ENCODE measurements around the gene ADAMTS15. TPM values are rescaled to one million over a fixed set of nuclear protein-coding genes. Genes with fewer than 3 reads are reported as not detected.

Gene ADAMTS15
- total and polyA plus RNA-seq, 10 donors: 0.41 to 6.9 (median 2.2) TPM

DNA sequence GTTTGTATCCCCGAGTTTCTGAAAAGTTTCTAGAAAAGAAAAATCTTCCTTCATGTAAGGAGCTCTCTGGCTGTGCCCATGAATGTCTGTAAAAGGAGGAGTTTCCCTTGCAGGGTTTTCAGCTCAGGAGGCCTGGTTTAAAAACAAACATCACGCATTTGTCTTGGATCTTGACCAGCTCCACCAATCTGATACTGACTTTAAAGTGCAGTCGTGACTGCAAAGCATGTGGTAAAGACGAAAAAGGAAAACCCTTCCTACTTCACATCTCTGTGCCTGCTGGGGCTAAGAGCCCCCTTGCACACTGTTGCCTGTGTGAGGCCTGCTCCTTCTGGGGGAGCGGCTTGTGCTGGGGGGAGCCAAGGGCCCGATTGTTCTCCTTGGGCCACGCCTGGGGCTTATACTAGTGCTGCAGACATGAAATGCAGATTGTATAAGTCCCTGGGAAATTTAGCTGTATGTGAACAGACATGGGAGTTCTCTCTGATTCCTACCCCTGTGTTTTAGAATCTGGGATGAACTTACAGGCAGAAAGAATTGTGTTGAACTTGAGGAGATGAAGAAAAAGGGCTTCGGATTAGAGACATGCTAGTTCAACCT lies 62.1 kb downstream of the ADAMTS15 start:
- Histone ChIP-seq H3K9me3 (peaks cover 0 to 26% (median 17%) of the 10 kb centered on the region in 8 donors), H3K27ac (peak overlapping the region in 1 of 8 donors; percentile 25), H3K4me1 (no peaks in the 10 kb centered on the region), H3K27me3 (replicated peaks in 1 of 7) (peaks cover 0 to 20% (median 0%) of the 10 kb centered on the region in 7 donors), H3K36me3 (no peaks in the 10 kb centered on the region), H3K4me3 (no peak overlapping the region)
- intact Hi-C loops (cut with DNase I; ENCODE audit: low total_unique reads): no loop called here
- TF ChIP-seq POLR2AphosphoS5 (IDR thresholded peaks at IDR 0.05) (no peak), POLR2A (IDR thresholded peaks at IDR 0.05) (no peak)
- TF ChIP-seq, protein P1, sequence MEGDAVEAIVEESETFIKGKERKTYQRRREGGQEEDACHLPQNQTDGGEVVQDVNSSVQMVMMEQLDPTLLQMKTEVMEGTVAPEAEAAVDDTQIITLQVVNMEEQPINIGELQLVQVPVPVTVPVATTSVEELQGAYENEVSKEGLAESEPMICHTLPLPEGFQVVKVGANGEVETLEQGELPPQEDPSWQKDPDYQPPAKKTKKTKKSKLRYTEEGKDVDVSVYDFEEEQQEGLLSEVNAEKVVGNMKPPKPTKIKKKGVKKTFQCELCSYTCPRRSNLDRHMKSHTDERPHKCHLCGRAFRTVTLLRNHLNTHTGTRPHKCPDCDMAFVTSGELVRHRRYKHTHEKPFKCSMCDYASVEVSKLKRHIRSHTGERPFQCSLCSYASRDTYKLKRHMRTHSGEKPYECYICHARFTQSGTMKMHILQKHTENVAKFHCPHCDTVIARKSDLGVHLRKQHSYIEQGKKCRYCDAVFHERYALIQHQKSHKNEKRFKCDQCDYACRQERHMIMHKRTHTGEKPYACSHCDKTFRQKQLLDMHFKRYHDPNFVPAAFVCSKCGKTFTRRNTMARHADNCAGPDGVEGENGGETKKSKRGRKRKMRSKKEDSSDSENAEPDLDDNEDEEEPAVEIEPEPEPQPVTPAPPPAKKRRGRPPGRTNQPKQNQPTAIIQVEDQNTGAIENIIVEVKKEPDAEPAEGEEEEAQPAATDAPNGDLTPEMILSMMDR (IDR thresholded peaks at IDR 0.05 in 8 of 11, conservative IDR thresholded peaks at IDR 0.05 in 3 of 11): no peak
- no peak for DNase-seq
- 79 to 87% (median 81%) methylated on average over 8 of the region's 8 CpGs for WGBS, 5 donors

DNA sequence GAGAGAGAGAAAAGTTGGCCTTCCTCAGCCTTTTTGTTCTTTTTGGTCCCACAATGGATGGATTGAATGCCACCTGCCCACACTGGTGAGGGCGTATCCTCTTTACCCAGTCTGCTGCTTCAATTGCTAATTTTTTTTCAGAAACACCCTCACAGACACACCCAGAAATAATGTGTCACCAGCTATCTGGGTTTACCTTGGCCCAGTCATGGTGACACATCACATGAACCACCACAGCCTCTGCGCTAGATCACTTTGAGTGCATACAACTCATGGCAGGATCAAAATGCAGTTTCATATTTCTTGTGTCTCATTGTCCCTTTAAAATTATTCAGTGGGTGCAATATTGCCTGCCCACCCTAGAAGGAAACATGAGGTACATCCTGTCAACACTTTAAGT lies 63.3 kb downstream of the ADAMTS15 start:
- WGBS, 5 donors: 79 to 97% (median 94%) methylated on average over 2 of the region's 2 CpGs
- DNase-seq: no peak
- Histone ChIP-seq H3K36me3 (no peaks in the 10 kb centered on the region), H3K9me3 (peaks cover 0 to 19% (median 15%) of the 10 kb centered on the region in 8 donors), H3K4me3 (no peak overlapping the region), H3K4me1 (no peaks in the 10 kb centered on the region), H3K27ac (no peak overlapping the region), H3K27me3 (replicated peaks in 1 of 7) (peaks cover 0 to 20% (median 0%) of the 10 kb centered on the region in 7 donors)
- TF ChIP-seq, protein P1 (IDR thresholded peaks at IDR 0.05 in 8 of 11, conservative IDR thresholded peaks at IDR 0.05 in 3 of 11): no peak
- TF ChIP-seq POLR2AphosphoS5 (IDR thresholded peaks at IDR 0.05) (no peak), POLR2A (IDR thresholded peaks at IDR 0.05) (no peak)
- intact Hi-C loops (cut with DNase I; ENCODE audit: low total_unique reads): no loop called here

DNA sequence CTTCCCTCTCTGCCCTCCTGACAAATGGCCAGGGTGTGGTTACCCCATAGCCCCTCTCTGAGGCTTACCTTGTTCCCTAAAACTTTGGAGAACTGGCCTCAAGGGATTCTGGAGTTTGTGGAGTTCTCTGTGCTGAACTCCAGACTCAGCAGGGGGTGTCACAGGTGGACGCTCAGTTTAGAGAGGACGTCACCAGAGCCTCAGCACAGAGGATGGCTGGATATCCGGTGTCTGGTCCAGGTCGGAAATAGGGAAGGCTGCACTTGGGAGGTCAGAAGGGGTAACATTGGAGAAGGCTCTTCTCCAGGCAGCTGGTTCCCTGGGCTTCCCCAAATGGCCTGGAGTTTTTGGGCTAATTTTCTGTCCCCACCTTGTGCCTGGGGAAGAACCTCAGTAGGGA lies 64.2 kb downstream of the ADAMTS15 start:
- WGBS, 5 donors: 69 to 85% (median 73%) methylated on average over 4 of the region's 4 CpGs
- no peak for TF ChIP-seq POLR2A (IDR thresholded peaks at IDR 0.05)
- TF ChIP-seq, protein P1 (IDR thresholded peaks at IDR 0.05 in 8 of 11, conservative IDR thresholded peaks at IDR 0.05 in 3 of 11): no peak
- no peak for TF ChIP-seq POLR2AphosphoS5 (IDR thresholded peaks at IDR 0.05)
- Histone ChIP-seq H3K4me1 (no peaks in the 10 kb centered on the region), H3K27me3 (replicated peaks in 1 of 7) (peaks cover 0 to 20% (median 0%) of the 10 kb centered on the region in 7 donors), H3K36me3 (no peaks in the 10 kb centered on the region), H3K9me3 (peaks cover 0 to 10% (median 6%) of the 10 kb centered on the region in 8 donors), H3K27ac (no peak overlapping the region), H3K4me3 (no peak overlapping the region)
- intact Hi-C loops (cut with DNase I; ENCODE audit: low total_unique reads): no loop called here
- DNase-seq: no peak

DNA sequence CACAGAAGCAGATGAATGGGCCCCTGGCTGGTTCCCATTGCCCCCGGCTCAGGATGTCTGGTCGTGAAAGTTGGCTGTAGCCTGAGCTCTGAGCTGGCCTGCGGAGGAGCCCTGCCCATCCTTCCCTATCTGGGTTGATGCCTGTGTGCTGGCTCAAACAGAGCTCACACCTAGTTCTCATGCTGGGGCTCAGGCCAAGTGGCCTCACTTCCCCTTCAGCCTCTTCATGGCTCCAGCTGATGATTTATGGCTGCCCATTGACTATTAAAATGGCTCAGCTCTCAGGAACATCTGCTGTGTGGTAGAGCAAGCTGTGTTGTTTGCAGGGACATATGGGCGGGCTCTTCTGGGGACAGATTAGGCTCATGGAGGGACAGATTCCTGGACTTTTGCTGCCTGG lies 64.7 kb downstream of the ADAMTS15 start:
- no peak for DNase-seq
- intact Hi-C loops (cut with DNase I; ENCODE audit: low total_unique reads): no loop called here
- Histone ChIP-seq H3K36me3 (no peaks in the 10 kb centered on the region), H3K4me1 (no peaks in the 10 kb centered on the region), H3K27ac (no peak overlapping the region), H3K9me3 (peaks cover 0 to 5% (median 2%) of the 10 kb centered on the region in 8 donors), H3K27me3 (replicated peaks in 1 of 7) (peaks cover 0 to 20% (median 0%) of the 10 kb centered on the region in 7 donors), H3K4me3 (no peak overlapping the region)
- TF ChIP-seq, protein P1 (IDR thresholded peaks at IDR 0.05 in 8 of 11, conservative IDR thresholded peaks at IDR 0.05 in 3 of 11): no peak
- TF ChIP-seq POLR2AphosphoS5 (IDR thresholded peaks at IDR 0.05) (no peak), POLR2A (IDR thresholded peaks at IDR 0.05) (no peak)
- WGBS, 5 donors: 11 to 32% (median 28%) methylated on average over 4 of the region's 4 CpGs
